T-helper 2 cell treated with Interferon-gamma antibody and Interleukin-4, amounts not matched to agents 100 ng/mL and 5 ng/mL, for 36 hours (primary cell): ENCODE results near the gene CAMTA1. TPM values are rescaled to one million over a fixed set of nuclear protein-coding genes. Genes with fewer than 3 reads are reported as not detected.

ENCODE experiments used
- intact Hi-C: fragments of 100-400 bp; cut with micrococcal nuclease; formaldehyde crosslinking; loops from one replicate; pipeline ENCODE4 v1.15.1; 2023
- total RNA-seq: library from RNA; stranded (reverse); gene quantifications from 2 replicates; pipeline ENCODE4 v1.2.3, GENCODE V29; 2022

The CAMTA1 gene
- total RNA-seq, 1 donor from 2014 or later: 40.7 TPM

- intact Hi-C loops: no loop called here
These were observed 492.8 kb downstream of the CAMTA1 start for GRCh38 chr1:7278045-7278444.

- intact Hi-C loops: no loop called here
These were observed 493.8 kb downstream of the CAMTA1 start for GRCh38 chr1:7278827-7279765.

- intact Hi-C loops: no loop called here
These were observed 494.5 kb downstream of the CAMTA1 start for GRCh38 chr1:7279769-7280168.

GRCh38 chr1:7280347-7280960 lies 495.2 kb downstream of the CAMTA1 start:
- intact Hi-C loops: no loop called here

- intact Hi-C loops: no loop called here
These were observed 496.6 kb downstream of the CAMTA1 start for GRCh38 chr1:7281821-7282220.

GRCh38 chr1:7284839-7285435 lies 499.7 kb downstream of the CAMTA1 start:
- intact Hi-C loops: no loop called here

- intact Hi-C loops: no loop called here
These were observed 500.7 kb downstream of the CAMTA1 start for GRCh38 chr1:7285856-7286454.

- intact Hi-C loops: no loop called here
These were observed 501.8 kb downstream of the CAMTA1 start for GRCh38 chr1:7287013-7287412.

GRCh38 chr1:7288992-7289391 lies 503.7 kb downstream of the CAMTA1 start:
- intact Hi-C loops: no loop called here

- intact Hi-C loops: no loop called here
These were observed 504.4 kb downstream of the CAMTA1 start for GRCh38 chr1:7289694-7290093.

- intact Hi-C loops: no loop called here
These were observed 506.0 kb downstream of the CAMTA1 start for GRCh38 chr1:7290971-7291970.

- intact Hi-C loops: no loop called here
These were observed 506.9 kb downstream of the CAMTA1 start for GRCh38 chr1:7292036-7292681.

- intact Hi-C loops: no loop called here
These were observed 507.6 kb downstream of the CAMTA1 start for GRCh38 chr1:7292714-7293419.

GRCh38 chr1:7293702-7294629 lies 508.7 kb downstream of the CAMTA1 start:
- intact Hi-C loops: no loop called here

GRCh38 chr1:7294636-7295035 lies 509.4 kb downstream of the CAMTA1 start:
- intact Hi-C loops: no loop called here

- intact Hi-C loops: no loop called here
These were observed 510.7 kb downstream of the CAMTA1 start for GRCh38 chr1:7295946-7296345.

GRCh38 chr1:7296968-7297367 lies 511.7 kb downstream of the CAMTA1 start:
- intact Hi-C loops: no loop called here

- intact Hi-C loops: no loop called here
These were observed 512.9 kb downstream of the CAMTA1 start for GRCh38 chr1:7298145-7298544.
